Left renal pelvis (tissue), 4 donors: ENCODE measurements around the gene CRACR2A. TPM values are rescaled to one million over a fixed set of nuclear protein-coding genes. Genes with fewer than 3 reads are reported as not detected.

Experiments
- DNase-seq, 4 donors: peaks; one replicate each; pipeline ENCODE4 v3.0.0-alpha.2; 2013; ENCODE audit warnings: low read depth in 4 of 4, low spot score in 3 of 4
- polyA plus RNA-seq, 4 donors: library from polyadenylated mRNA; unstranded; fragments of 120-200 nt; gene quantifications; one replicate each; pipeline ENCODE4 v1.2.1, GENCODE V29; 2013; ENCODE audit not compliant: insufficient read length in 4 of 4

Gene CRACR2A
- polyA plus RNA-seq, 4 donors = 1.2 to 1.5 (median 1.3) TPM

- DNase-seq = no peak
Observed at GRCh38 chr12:3727354-3727753, 25.6 kb downstream of the CRACR2A start.

GRCh38 chr12:3726456-3726855, 26.5 kb downstream of the CRACR2A start:
- no peak for DNase-seq

GRCh38 chr12:3725388-3726115, 27.4 kb downstream of the CRACR2A start:
- no peak for DNase-seq

GRCh38 chr12:3723916-3724805, 28.7 kb downstream of the CRACR2A start:
- DNase-seq = no peak

- no peak for DNase-seq
Observed at GRCh38 chr12:3722368-3722767, 30.5 kb downstream of the CRACR2A start.

- no peak for DNase-seq
Observed at GRCh38 chr12:3720772-3721171, 32.1 kb downstream of the CRACR2A start.

GRCh38 chr12:3718100-3718499, 34.8 kb downstream of the CRACR2A start:
- no peak for DNase-seq

GRCh38 chr12:3717283-3717898, 35.5 kb downstream of the CRACR2A start:
- no peak for DNase-seq

GRCh38 chr12:3715999-3716398, 36.9 kb downstream of the CRACR2A start:
- no peak for DNase-seq

GRCh38 chr12:3713947-3714346, 39.0 kb downstream of the CRACR2A start:
- no peak for DNase-seq

- DNase-seq = no peak
Observed at GRCh38 chr12:3713483-3713882, 39.4 kb downstream of the CRACR2A start.

GRCh38 chr12:3712209-3712992, 40.5 kb downstream of the CRACR2A start:
- no peak for DNase-seq

GRCh38 chr12:3705354-3705675, 47.6 kb downstream of the CRACR2A start:
- no peak for DNase-seq

- no peak for DNase-seq
Observed at GRCh38 chr12:3704512-3705353, 48.2 kb downstream of the CRACR2A start.

GRCh38 chr12:3700861-3701260, 52.0 kb downstream of the CRACR2A start:
- no peak for DNase-seq

- DNase-seq = peak in 1 of 4 donors; percentile 24
Observed at GRCh38 chr12:3698218-3698974, 54.5 kb downstream of the CRACR2A start.

GRCh38 chr12:3697311-3697870, 55.5 kb downstream of the CRACR2A start:
- no peak for DNase-seq

- DNase-seq = no peak
Observed at GRCh38 chr12:3694673-3695072, 58.2 kb downstream of the CRACR2A start.
